HG03097 (cell line): Measurements from ENCODE around the gene PPP1R11.
"Not testable (repeated sequence)": the region's sequence is repeated elsewhere in the genome, so short reads cannot be mapped to it uniquely, and the experiment has no call there.

Source experiments
- ATAC-seq: cut with Tn5 transposase; IDR thresholded peaks from one replicate; pipeline ENCODE4 v1.9.1; 2021; ENCODE audit not compliant: unreplicated experiment, low FRiP score

The PPP1R11 gene, protein sequence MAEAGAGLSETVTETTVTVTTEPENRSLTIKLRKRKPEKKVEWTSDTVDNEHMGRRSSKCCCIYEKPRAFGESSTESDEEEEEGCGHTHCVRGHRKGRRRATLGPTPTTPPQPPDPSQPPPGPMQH

GRCh38 chr6:30066577-30067459 lies at the start of gene PPP1R11:
Gene PPP1R11 (plus strand): TSS chr6:30067198. CDS start chr6:30067411, 213 bp downstream.
- peak; percentile 95 for ATAC-seq

- ATAC-seq: no peak
Measured at GRCh38 chr6:30019819-30020218, 47.2 kb upstream of the PPP1R11 start.

DNA sequence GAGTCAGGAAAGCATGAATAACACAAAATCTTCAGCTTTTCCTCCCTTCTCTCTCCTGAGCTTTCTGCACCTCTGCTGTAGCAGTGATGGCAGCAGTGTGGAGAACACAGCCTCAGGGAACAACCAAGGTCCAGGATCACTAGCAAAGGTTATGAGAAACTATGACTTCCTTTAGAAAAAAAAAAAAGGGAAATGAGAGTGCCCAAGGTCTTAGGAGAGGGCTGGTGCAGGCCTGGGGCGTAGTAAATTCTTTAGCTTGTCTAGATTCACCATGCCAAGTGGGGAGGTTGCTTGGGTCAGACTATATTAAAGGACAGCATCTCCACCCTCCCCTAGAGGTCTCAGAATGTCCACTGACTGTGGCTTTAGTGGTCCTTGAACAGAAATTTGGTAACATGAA lies 46.4 kb upstream of the PPP1R11 start:
- ATAC-seq: no peak

DNA sequence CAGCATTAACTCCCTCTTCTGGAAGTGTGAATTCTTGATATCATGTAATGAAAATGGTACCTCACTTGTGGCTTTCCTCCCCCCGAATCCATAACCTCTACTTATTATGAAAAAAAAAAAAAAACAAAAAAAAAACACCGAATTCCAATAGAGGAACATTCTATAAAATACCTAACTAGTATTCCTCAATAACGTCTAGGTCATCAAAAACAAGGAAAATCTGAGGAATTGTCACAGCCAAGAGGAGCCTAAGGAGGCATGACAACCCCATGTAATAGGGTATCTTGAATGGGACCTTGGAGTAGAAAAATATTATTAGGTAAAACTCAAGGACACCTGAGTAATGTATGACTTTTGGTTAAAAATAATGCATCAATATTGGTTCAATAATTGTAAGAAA lies 44.8 kb upstream of the PPP1R11 start:
- no peak for ATAC-seq

- not testable (repeated sequence) for ATAC-seq
Measured at GRCh38 chr6:30022712-30023111, 44.3 kb upstream of the PPP1R11 start.

DNA sequence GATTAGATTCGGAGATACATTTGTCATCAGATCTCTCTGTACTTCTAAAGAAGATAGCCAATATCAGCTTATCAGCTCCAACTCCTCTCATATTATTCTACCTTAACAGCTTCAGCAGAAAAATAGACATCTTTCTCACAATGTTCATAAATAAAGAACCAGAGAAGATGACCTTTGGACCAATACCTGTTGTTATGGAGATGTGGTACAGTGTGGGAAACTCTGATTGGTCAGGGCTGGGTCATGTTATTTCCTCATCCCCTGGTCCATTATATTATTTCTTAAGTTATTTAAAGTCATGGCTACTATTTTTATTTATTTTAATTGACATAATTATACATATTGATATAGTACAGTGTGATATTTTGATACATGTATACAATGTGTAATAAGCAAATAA lies 41.8 kb upstream of the PPP1R11 start:
- no peak for ATAC-seq

GRCh38 chr6:30029588-30029987 lies 37.4 kb upstream of the PPP1R11 start:
- ATAC-seq: no peak

DNA sequence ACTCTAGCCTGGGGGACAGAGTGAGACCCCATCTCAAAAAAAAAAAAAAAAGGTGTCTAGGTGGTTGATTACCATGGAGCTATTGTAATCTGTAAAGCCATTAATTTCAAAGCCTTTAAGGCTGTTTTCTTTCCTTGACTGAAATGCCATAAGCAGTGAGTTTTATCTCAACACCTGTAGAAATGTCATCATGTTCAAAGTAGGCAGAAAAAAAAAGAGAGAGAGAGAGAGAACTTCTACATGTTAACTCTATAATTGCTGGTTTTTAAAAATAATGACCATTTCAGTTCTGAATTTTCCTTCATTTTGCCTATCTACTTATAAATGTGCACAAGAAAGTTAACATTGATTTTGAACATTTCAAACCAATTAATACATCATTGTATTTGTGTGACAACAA lies 35.6 kb upstream of the PPP1R11 start:
- no peak for ATAC-seq

GRCh38 chr6:30033440-30033839 lies 33.6 kb upstream of the PPP1R11 start:
- not testable (repeated sequence) for ATAC-seq

DNA sequence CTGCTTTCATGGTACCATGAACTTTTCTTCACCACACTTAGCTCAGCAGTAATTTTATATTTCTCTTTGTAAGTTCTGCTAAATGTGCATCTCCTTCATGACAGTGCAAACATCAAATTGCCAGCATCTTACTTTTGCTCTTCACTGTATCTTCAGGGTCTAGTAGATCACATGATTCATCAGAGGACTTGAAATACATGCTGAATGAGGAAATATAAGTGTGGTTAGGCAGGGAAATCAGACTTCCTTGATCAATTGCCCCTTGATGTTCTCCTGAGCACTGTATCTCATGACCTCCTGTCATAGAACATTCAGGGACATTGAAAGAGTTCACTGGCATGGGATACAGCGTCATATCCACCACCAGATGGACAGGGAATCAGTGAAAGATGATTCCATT lies 31.2 kb upstream of the PPP1R11 start:
- no peak for ATAC-seq

- ATAC-seq: no peak
Measured at GRCh38 chr6:30037182-30037788, 29.7 kb upstream of the PPP1R11 start.

- no peak for ATAC-seq
Measured at GRCh38 chr6:30041221-30041620, 25.8 kb upstream of the PPP1R11 start.

- ATAC-seq: no peak
Measured at GRCh38 chr6:30041821-30042220, 25.2 kb upstream of the PPP1R11 start.

DNA sequence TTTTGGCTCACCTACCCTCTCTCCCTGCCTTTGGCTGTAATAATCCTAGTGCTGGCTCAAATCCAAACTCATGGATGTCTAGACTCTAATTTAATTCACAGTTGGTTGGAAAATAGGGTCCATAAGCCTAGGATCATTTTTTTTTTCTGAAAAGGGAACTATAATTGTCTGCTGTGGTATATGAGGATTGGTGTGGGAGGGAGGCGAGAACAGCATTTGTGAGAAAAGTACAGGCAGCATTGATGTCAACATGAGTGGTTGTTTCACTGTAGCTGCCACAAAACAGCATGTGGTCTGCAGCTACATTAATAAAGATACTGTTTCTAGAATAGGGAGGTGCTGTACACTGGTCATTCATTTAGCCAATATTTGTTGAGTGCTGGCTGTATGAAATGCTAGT lies 24.5 kb upstream of the PPP1R11 start:
- no peak for ATAC-seq

DNA sequence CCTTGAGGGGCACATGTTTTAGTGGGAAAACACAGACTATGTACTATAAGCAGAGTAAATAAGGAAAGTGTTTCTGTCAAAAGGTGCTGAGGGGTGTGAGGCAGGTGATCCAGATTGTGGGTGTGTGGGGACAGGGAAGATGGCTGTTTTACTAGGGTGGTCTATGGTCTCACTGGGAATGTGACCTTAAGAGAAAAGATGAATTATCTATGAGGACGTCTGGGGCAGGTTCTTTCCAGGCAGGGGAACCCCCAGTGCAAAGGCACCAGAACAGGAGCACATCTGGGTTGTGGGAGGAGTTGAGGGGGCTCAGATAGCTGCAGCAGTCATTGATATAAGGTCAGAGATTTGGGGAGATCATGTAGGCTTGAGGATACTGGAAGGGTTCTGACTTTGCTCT lies 24.1 kb upstream of the PPP1R11 start:
- no peak for ATAC-seq

DNA sequence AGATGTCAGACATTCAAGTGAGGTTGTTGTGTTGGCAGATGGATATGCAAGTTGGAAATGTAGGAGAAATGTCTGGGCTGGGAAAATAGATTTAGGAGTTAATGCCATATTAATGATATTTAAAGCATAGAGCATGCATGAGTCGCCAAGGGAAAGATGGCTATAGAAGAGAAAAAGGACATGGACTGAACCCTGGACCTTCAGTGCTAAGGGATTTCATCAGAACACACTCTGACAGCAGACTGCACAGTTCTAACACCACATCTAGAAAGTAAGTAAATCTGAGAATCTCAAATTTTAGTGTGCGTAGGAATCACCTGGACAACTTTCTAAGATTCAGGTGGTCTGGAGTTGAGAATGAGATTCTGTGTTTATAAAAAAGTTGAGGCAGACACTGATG lies 23.3 kb upstream of the PPP1R11 start:
- ATAC-seq: no peak

GRCh38 chr6:30044630-30045029 lies 22.4 kb upstream of the PPP1R11 start:
- ATAC-seq: no peak

DNA sequence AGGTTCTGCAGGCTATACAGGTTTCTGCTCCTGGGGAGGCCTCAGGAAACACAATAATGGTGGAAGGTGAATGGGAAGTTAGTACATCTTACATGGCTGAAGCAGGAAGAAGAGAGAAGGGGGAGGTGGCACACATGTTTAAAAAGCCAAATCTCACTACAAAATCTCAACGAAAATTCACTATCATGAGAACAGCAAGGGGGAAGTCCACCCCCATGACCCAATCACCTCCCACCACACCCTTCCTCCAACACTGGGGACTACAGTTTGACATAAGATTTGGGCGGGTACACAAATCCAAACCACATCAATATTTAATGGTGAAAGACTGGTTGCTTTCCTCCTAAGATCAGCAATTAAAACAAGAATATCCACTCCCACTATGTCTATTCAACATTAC lies 19.8 kb upstream of the PPP1R11 start:
- no peak for ATAC-seq

DNA sequence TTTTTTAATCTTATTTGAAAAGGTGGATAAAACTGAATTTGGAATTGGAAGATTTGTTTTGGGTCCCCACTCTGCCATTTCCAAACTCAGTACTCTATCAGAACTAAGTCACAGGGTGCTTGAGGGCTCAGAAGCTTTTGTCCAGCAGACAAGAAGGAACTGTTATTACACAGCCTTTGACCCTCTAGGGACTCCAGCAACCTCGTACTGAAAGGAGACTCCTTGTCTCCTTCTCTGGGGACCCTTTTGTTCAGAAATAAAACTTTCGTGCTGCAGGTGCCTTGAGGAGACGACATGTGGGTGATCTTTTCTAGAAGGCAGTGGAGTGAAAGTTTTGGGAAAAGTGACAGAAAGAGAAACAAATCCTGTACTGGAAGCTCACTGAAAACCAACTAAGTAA lies 13.3 kb upstream of the PPP1R11 start:
- no peak for ATAC-seq

DNA sequence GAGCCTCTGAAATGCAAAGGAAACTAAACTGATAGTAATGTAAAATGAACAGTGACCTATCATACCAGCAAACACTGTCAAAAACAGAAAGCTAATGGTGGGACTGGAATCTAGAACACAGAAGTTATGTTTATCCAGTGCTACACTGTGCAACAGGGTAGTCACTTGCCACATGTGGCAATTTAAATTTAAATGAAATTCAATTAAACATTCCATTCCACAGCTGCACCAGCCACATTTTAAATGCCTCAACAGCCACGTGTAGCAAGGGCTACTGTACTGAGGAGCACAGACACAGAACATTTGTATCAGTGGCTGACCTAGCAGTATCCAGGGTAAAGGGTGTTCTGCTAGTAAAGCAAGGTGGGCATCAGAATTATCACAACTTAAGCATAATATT lies 11.5 kb upstream of the PPP1R11 start:
- ATAC-seq: no peak

DNA sequence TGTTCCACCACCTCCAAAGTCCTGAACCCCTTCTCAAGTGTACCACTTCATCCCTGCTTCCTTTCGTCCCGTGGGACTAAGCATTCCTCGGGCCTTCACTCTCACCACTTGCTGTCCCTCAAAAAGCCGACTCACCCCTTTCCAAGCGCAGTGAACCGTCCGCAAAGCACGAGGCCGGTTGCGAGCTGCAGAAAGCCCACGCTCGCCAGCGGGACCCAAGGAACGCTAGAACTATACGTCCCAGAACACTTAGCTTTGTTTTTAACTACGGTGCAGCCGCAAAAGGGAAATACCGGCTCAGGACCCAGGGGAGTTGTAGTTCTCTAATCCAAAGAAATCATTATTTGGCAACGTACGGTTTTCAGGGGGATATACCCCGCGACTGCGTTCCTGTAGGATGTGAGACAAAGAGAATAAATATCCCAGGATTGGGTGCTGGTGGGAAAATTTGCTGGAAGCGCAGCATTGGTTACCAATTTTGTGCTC lies 6.3 kb upstream of the PPP1R11 start:
- ATAC-seq: peak; percentile 8
